Epithelial cell of prostate (primary cell): Measurements from ENCODE around the gene CAMK2B.
A peak's percentile ranks its signal among the peaks of the same experiment; 100 is the strongest.
"Not testable (repeated sequence)": the region's sequence is repeated elsewhere in the genome, so short reads cannot be mapped to it uniquely, and the experiment has no call there.

Experiments
- DNase-seq: peaks from one replicate; pipeline ENCODE4 v3.0.0-alpha.2; 2011; ENCODE audit warnings: low read depth, low spot score
- H3K27ac ChIP-seq: fragments of 450-650 bp; 2 replicates; pipeline ENCODE4 v1.5.1; 2017; ENCODE audit warnings: mild to moderate bottlenecking

CAMK2B gene

GRCh38 chr7:44184206-44184872 is 141.1 kb downstream of the CAMK2B start:
- peak; percentile 61 for DNase-seq
- no peak overlapping the region for H3K27ac ChIP-seq

GRCh38 chr7:44183386-44183785 is 142.0 kb downstream of the CAMK2B start:
- H3K27ac ChIP-seq: no peak overlapping the region
- no peak for DNase-seq

GRCh38 chr7:44182827-44183226 is 142.6 kb downstream of the CAMK2B start:
- no peak overlapping the region for H3K27ac ChIP-seq
- no peak for DNase-seq

DNA sequence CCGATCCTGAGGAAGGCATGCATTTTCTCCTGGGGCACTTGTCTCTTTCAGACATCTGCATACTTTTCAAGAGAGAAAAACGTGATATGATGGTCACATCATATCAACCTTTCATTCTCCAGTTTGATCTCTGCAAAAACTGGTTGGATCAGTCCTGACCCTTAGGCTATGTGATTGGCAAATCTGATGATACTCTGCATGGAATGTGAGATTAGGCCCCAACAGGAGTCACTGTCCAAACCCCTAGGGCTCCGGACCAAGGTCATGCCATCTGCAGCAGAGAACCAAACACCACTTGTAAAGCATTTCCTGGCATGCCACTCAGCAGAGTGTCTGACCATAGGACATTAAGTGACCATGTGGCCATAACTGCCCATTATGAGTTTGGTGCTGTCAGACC is 144.8 kb downstream of the CAMK2B start:
- H3K27ac ChIP-seq: no peak overlapping the region
- no peak for DNase-seq

GRCh38 chr7:44177570-44178131 is 147.7 kb downstream of the CAMK2B start:
- no peak overlapping the region for H3K27ac ChIP-seq
- no peak for DNase-seq

DNA sequence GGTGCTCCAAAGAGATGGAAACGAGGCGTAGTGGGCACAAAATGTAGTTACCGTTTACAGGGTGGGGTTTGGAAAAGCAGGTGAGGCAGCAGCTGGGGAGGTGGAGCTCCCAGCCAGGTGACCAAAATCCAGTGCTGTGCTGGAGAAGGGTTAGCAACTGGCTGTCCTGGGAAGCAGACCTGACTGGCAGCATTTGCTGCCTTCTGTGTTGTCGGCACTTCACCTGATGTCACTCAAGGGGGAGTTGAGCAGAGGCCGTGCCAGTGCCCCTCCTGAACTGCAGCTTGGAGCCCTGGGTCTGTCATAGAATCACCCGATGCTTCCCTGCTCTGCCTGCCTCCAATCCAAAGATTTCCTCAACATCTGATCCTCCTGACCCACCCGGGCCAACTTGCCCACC is 148.9 kb downstream of the CAMK2B start:
- H3K27ac ChIP-seq: no peak overlapping the region
- no peak for DNase-seq

- H3K27ac ChIP-seq: no peak overlapping the region
Observed at GRCh38 chr7:44175730-44176129, 149.7 kb downstream of the CAMK2B start.

DNA sequence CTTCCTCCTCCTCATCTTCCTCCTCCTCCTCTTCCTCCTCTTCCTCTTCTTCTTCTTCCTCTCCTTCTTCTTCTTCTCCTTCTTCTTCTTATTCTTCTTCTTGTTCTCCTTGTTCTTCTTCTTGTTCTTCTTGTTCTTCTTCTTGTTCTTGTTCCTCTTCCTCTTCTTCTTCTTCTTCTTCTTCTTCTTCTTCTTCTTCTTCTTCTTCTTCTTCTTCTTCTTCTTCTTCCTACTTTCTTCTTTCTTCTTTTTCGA is 150.8 kb downstream of the CAMK2B start:
- DNase-seq, H3K27ac ChIP-seq: not testable (repeated sequence)

More at GRCh38 chr7:44175730-44176129, 149.7 kb downstream of the CAMK2B start:
- DNase-seq: no peak

DNA sequence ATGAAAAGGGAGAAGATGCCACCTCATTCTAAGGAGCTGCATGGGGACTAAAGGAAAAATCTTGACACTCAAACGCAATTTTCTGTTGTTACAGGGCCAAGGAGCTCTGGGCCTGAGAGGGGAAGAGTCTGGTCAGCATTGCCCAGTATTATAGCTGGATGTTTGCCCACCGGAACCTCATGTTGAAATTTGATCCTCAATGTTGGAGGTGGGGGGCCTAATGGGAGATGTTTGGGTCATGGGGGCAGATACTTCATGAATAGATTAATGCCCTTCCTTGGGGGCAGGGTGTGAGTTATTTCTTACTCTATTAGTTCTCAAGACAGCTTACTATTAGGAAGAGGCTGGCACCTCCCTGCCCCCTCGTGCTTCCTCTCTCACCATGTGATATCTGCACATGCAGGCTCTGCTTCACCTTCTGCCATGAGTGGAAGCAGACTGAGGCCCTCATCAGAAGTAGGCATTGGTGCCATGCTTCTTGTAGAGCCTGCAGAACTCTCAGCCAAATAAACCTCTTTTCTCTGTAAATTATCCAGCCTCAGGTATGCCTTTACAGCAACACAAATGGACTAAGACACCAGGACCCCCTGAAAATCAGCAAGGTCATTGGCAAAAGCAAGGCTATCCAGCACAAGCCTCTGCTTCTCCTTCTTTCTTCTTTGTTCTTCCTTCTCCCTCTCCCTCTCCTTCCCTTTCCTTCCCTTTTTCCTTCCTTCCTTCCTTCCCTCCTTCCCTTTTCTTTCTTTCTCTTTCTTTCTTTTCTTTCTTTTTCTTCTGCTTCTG is 151.3 kb downstream of the CAMK2B start:
- no peak for DNase-seq
- no peak overlapping the region for H3K27ac ChIP-seq

- DNase-seq: no peak
- H3K27ac ChIP-seq: no peak overlapping the region
Observed at GRCh38 chr7:44172803-44173424, 152.5 kb downstream of the CAMK2B start.

DNA sequence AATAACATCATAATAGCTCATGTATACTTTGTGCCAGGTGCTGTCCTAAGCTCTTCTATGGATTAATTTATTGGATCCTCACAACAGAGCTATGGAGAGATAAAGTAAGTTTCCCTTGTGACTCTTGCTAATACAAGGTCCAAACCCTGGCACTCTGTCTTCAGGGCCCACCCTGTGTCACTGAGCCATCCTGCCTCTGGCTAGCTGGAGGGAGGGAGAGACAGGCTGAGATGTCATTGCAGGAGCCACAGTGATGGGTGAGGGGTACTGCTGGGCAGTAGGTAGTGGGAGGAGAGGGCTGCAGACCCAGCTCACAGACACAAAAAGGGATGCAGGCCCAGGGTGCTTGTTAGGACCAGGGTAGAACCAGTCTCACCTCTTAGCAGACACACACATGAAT is 153.0 kb downstream of the CAMK2B start:
- no peak for DNase-seq
- H3K27ac ChIP-seq: no peak overlapping the region

DNA sequence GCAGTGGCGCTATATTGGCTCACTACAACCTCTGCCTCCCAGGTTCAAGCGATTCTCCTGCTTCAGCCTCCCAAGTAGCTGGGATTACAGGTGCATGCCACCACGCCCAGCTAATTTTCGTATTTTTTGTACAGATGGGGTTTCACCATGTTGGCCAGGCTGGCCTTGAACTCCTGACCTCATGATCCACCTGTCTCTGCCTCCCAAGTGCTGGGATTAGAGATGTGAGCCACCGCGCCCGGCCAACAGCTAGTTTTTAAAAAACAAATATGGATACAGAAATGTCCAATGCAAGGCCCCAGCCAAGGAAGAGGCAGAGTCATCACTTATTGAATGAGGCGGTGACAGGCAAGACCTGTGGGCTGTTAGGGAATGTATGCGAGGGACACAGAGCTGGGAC is 153.5 kb downstream of the CAMK2B start:
- not testable (repeated sequence) for DNase-seq

DNA sequence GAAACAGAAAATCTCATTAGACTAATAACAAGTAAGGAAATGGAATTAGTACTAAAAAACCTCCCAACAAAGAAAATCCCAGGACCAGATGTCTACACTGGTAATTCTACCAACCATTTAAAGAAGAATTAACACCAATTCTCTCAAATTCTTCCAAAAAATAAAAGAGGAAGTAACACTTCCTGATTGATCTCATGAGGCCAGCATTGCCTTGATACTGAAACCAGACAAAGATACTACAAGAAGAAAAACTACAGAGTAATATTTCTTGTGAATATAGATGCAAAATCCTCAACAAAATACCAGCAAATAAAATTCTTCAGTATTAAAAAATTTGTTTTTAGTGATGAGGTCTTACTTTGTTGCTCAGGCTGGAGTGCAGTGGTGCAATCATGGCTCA is 157.5 kb downstream of the CAMK2B start:
- no peak overlapping the region for H3K27ac ChIP-seq
- no peak for DNase-seq

More for the DNA sequence above, 153.5 kb downstream of the CAMK2B start:
- H3K27ac ChIP-seq: not testable (repeated sequence)
